HepG2 (cell line): Measurements from ENCODE around the gene LRP10.

Source experiments
- ATF7 ChIP-seq, 2 experiments: fragments of 450-650 bp in 1 of 2; sonication (generic) in 1 of 2; formaldehyde crosslinking in 1 of 2; IDR thresholded peaks; 2 replicates each; pipeline versions ENCODE4 v1.4.0 to v1.6.1; 2016 to 2020; ENCODE audit warnings: antibody characterized with exemption in 1 of 2, mild to moderate bottlenecking in 1 of 2, missing genetic modification reagents in 1 of 2
- CEBPG ChIP-seq: IDR thresholded peaks from 2 replicates; pipeline ENCODE4 v1.6.1; 2016
- POLR2A ChIP-seq, 2 experiments: IDR thresholded peaks; 2 replicates each; pipeline ENCODE4 v1.6.1; 2011; ENCODE audit warnings: low read depth in 2 of 2, low read length in 2 of 2, mild to moderate bottlenecking in 1 of 2, moderate library complexity in 1 of 2; ENCODE audit not compliant: insufficient read depth in 1 of 2
- TF ChIP-seq, protein P1 (sequence below): sonication (generic); formaldehyde crosslinking; IDR thresholded peaks from 2 replicates; pipeline ENCODE4 v1.5.1; 2020; ENCODE audit warnings: mild to moderate bottlenecking, missing genetic modification reagents
- TF ChIP-seq, protein P2 (sequence below): sonication (generic); formaldehyde crosslinking; IDR thresholded peaks from 2 replicates; pipeline ENCODE4 v1.5.0; 2020; ENCODE audit warnings: mild to moderate bottlenecking, missing genetic modification reagents

DNA sequence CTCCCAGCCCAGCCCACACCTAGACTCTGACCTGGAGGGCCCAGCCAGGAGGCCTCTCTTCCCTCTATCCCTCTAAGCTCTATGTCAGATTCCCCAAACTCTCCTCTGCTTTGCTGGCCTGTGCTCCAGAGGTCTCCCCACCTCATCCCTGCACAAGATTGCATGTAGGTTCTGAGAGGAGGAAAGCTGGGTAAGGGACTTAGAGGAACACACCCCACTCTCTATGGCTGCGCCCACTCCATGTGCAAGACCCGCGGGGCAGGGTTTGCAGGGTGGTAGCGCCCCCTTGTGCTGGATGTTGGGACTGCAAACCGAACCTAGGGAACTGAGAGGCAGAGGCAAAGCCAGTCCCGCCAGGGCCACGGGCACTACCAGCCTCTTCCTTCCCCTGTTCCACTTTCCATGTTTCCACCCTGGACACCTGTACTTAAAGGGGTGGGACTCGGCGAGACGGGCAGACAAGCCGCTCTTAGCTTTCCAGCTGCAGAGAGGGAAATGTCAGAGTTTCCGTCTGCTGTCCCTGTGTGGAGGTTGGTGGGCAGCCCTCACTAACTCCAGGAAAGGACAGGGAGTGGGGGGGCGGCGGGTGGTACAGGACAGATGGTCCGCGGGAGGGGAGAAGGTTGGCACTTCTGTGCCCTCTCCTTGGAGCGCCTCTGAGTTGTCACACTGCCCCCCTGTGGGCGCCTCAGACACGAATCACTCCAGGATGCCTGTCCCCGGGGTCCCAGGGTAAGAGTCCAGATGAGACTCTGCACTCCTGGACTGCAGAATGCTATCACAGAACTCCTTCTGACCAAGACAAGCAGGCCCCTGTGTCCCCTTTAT lies 18.4 kb upstream of the LRP10 start:
- TF ChIP-seq CEBPG (CRISPR knock-in tag), result peak; percentile 79
- TF ChIP-seq, protein P1, sequence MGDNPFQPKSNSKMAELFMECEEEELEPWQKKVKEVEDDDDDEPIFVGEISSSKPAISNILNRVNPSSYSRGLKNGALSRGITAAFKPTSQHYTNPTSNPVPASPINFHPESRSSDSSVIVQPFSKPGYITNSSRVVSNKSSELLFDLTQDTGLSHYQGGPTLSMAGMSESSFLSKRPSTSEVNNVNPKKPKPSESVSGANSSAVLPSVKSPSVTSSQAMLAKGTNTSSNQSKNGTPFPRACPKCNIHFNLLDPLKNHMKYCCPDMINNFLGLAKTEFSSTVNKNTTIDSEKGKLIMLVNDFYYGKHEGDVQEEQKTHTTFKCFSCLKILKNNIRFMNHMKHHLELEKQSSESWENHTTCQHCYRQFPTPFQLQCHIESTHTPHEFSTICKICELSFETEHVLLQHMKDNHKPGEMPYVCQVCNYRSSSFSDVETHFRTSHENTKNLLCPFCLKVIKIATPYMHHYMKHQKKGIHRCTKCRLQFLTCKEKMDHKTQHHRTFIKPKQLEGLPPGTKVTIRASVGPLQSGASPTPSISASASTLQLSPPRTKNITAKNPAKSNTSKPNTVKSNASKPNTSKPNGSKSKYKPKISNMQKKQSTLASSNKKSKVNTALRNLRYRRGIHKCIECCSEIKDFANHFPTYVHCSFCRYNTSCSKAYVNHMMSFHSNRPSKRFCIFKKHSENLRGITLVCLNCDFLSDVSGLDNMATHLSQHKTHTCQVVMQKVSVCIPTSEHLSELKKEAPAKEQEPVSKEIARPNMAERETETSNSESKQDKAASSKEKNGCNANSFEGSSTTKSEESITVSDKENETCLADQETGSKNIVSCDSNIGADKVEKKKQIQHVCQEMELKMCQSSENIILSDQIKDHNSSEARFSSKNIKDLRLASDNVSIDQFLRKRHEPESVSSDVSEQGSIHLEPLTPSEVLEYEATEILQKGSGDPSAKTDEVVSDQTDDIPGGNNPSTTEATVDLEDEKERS (CRISPR knock-in tag), result no peak
- TF ChIP-seq, protein P2, sequence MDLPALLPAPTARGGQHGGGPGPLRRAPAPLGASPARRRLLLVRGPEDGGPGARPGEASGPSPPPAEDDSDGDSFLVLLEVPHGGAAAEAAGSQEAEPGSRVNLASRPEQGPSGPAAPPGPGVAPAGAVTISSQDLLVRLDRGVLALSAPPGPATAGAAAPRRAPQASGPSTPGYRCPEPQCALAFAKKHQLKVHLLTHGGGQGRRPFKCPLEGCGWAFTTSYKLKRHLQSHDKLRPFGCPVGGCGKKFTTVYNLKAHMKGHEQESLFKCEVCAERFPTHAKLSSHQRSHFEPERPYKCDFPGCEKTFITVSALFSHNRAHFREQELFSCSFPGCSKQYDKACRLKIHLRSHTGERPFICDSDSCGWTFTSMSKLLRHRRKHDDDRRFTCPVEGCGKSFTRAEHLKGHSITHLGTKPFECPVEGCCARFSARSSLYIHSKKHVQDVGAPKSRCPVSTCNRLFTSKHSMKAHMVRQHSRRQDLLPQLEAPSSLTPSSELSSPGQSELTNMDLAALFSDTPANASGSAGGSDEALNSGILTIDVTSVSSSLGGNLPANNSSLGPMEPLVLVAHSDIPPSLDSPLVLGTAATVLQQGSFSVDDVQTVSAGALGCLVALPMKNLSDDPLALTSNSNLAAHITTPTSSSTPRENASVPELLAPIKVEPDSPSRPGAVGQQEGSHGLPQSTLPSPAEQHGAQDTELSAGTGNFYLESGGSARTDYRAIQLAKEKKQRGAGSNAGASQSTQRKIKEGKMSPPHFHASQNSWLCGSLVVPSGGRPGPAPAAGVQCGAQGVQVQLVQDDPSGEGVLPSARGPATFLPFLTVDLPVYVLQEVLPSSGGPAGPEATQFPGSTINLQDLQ (CRISPR knock-in tag), result peak; percentile 60; the same call in 1 of the 2 replicates
- no peak for TF ChIP-seq POLR2A (IDR thresholded peaks at IDR 0.05; ENCODE audit: insufficient read depth in 1 of 2, low read depth in 2 of 2, low read length in 2 of 2)
- no peak for TF ChIP-seq ATF7 (IDR thresholded peaks at IDR 0.05)
- peak; percentile 89; the same call in 1 of the 2 replicates for TF ChIP-seq ATF7 (CRISPR knock-in tag; IDR thresholded peaks at IDR 0.05)
